Measurements from ENCODE around the gene CXorf49B.
"Not testable (repeated sequence)": the region's sequence is repeated elsewhere in the genome, so short reads cannot be mapped to it uniquely, and the experiment has no call there.

Gene CXorf49B

DNA sequence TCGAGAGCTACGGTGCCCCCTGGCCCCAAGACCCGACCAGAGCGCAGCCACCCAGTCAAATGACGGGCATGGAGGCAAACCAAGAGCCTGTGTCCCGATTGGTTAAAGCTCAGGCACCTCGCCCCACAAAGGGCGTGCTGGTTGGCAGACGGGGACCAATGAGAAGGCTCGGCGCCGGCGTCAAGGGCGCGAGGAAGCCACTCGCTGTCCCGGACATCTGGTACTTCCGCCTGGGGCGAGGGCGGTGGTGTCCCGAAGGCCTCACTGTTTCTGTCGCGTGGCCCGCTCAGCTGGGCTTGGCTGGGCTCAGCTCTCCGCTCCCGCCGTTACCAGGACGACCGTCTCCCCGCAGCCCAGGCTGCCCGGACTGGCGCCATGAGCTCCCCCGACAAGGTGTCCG lies at the start of gene CXorf49B:
Gene CXorf49B (plus strand): TSS at position 301 of the 400 bp plus-strand sequence. CDS start 75 bp downstream, at position 376.
- not testable (repeated sequence) for H3K4me3 ChIP-seq (ENCODE audit: low read depth, low read length)

DNA sequence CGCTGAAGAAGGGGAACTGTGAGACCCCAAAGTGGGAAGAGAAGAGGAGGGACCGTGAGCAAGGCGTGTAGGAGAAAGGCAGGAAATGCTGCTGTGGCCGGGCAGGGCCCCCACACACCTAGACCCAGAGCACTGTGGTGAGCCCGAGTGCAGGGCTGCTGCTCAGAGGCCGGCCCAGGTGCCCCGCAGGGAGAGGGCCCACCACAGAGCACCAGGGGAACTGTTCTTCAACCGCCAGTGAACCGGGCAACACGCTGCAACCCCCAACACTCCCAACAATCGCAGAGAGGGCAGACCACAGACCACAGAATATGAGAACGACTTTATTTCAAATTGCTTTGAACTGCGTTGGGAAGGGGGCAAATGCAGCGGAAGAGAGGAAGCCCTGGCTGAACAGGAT lies 49.1 kb upstream of the CXorf49B start:
- H3K4me3 ChIP-seq (ENCODE audit: low read depth, low read length): not testable (repeated sequence)

DNA sequence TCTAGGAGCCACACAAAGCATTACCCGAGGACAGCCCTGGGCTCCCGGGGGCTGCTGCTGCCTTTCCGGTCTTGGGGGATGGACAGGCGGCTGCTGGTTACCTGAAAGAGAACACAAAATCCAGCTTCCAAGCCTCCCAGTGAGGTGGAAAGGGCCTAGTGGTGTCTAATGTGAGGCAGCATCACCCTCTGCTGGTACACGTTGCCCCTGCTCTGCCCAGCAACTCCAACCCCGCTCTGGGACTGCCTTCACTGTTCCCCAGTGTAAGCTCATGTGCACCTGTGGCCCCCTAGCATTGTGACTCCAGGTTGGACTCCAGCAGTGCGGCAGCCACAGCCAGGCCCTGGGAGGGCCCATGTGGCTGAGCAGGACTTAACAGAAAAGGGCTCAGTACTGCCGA lies 47.6 kb upstream of the CXorf49B start:
- H3K4me3 ChIP-seq (ENCODE audit: low read depth, low read length): not testable (repeated sequence)

DNA sequence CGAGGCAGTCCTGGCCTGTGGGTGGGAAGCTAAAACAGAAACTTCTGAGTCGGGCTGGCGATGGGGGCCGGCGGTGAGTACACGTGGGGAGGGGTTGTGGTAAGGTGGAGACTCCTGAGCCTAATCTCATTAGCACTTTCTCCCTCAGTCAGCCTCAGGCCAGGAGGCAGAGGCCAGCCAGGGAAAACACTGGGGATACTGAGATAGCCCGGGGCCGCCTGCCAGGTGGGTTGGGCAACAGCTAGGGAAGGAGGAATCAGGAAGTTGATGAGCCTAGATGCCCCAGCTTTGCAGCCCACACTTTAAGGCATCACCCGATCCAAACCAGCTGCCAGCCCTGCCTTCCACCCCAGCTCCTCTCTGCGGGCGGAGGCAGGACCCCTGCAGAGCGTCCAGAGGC lies 46.8 kb upstream of the CXorf49B start:
- H3K4me3 ChIP-seq (ENCODE audit: low read depth, low read length): not testable (repeated sequence)

DNA sequence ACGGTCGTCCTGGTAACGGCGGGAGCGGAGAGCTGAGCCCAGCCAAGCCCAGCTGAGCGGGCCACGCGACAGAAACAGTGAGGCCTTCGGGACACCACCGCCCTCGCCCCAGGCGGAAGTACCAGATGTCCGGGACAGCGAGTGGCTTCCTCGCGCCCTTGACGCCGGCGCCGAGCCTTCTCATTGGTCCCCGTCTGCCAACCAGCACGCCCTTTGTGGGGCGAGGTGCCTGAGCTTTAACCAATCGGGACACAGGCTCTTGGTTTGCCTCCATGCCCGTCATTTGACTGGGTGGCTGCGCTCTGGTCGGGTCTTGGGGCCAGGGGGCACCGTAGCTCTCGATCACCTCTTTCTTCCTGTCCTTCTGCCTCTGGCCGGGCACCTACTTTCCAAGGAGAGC lies 45.0 kb upstream of the CXorf49B start, which contains the start of gene CXorf49:
Gene CXorf49 (minus strand): TSS at position 101 of the 400 bp plus-strand sequence. CDS start 134 bp downstream, outside the sequence.
- not testable (repeated sequence) for H3K4me3 ChIP-seq (ENCODE audit: low read depth, low read length)

DNA sequence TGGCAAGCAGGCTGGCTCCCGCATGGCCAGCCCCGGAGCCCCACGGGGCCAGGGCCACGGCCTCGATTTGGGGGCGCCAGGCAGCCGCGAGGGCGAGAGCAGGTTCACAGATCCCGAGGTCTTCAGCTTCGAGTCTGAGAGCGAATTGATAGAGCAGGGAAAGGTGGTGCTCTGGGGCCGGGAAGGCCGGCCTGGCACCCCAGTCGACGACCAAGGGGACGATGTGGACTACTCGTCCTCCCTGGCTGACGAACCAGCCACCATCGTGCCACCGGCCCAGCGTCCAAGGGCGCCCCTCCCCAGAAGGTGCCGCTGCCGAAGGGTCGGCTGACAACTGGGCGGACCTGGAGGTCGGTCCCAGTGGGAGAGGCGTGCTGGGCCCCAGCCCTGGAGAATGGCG lies 44.0 kb upstream of the CXorf49B start:
- not testable (repeated sequence) for H3K4me3 ChIP-seq (ENCODE audit: low read depth, low read length)

DNA sequence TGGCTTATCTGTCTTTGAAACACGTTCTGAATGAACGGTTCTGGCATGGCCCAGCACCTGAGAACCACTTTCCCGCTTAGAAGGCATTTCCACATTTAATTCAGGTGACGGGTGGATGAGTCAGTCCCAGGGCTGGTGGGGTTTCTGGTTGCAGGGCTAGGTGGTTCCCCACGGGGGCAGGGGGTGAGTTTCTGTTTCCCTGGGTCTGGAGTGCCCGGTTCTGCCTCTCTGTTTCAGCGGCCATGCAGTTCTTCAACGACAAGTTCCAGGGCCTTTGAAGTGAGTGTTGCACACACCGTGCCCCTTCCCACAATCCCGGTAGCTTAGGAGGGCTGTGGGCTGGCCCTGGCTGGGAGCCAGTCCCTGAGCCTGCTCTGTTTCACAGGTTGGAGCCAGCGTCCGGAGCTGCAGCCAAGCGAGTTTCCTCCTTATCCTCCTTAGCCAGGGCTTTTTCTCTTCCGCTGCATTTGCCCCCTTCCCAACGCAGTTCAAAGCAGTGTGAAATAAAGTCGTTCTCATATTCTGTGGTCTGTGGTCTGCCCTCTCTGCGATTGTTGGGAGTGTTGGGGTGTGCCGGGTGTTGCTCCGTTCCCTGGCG lies 42.8 kb upstream of the CXorf49B start:
- H3K4me3 ChIP-seq (ENCODE audit: low read depth, low read length): not testable (repeated sequence)

DNA sequence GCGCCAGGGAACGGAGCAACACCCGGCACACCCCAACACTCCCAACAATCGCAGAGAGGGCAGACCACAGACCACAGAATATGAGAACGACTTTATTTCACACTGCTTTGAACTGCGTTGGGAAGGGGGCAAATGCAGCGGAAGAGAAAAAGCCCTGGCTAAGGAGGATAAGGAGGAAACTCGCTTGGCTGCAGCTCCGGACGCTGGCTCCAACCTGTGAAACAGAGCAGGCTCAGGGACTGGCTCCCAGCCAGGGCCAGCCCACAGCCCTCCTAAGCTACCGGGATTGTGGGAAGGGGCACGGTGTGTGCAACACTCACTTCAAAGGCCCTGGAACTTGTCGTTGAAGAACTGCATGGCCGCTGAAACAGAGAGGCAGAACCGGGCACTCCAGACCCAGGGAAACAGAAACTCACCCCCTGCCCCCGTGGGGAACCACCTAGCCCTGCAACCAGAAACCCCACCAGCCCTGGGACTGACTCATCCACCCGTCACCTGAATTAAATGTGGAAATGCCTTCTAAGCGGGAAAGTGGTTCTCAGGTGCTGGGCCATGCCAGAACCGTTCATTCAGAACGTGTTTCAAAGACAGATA lies 2.4 kb upstream of the CXorf49B start:
- not testable (repeated sequence) for H3K4me3 ChIP-seq (ENCODE audit: low read depth, low read length)

DNA sequence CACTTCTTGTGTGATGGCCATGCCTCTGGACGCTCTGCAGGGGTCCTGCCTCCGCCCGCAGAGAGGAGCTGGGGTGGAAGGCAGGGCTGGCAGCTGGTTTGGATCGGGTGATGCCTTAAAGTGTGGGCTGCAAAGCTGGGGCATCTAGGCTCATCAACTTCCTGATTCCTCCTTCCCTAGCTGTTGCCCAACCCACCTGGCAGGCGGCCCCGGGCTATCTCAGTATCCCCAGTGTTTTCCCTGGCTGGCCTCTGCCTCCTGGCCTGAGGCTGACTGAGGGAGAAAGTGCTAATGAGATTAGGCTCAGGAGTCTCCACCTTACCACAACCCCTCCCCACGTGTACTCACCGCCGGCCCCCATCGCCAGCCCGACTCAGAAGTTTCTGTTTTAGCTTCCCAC lies 1.7 kb downstream of the CXorf49B start:
- not testable (repeated sequence) for H3K4me3 ChIP-seq (ENCODE audit: low read depth, low read length)

DNA sequence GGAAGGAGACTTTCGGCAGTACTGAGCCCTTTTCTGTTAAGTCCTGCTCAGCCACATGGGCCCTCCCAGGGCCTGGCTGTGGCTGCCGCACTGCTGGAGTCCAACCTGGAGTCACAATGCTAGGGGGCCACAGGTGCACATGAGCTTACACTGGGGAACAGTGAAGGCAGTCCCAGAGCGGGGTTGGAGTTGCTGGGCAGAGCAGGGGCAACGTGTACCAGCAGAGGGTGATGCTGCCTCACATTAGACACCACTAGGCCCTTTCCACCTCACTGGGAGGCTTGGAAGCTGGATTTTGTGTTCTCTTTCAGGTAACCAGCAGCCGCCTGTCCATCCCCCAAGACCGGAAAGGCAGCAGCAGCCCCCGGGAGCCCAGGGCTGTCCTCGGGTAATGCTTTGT lies 2.5 kb downstream of the CXorf49B start:
- not testable (repeated sequence) for H3K4me3 ChIP-seq (ENCODE audit: low read depth, low read length)

DNA sequence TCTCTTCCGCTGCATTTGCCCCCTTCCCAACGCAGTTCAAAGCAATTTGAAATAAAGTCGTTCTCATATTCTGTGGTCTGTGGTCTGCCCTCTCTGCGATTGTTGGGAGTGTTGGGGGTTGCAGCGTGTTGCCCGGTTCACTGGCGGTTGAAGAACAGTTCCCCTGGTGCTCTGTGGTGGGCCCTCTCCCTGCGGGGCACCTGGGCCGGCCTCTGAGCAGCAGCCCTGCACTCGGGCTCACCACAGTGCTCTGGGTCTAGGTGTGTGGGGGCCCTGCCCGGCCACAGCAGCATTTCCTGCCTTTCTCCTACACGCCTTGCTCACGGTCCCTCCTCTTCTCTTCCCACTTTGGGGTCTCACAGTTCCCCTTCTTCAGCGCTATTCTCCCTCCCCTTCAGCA lies 4.0 kb downstream of the CXorf49B start:
- not testable (repeated sequence) for H3K4me3 ChIP-seq (ENCODE audit: low read depth, low read length)

DNA sequence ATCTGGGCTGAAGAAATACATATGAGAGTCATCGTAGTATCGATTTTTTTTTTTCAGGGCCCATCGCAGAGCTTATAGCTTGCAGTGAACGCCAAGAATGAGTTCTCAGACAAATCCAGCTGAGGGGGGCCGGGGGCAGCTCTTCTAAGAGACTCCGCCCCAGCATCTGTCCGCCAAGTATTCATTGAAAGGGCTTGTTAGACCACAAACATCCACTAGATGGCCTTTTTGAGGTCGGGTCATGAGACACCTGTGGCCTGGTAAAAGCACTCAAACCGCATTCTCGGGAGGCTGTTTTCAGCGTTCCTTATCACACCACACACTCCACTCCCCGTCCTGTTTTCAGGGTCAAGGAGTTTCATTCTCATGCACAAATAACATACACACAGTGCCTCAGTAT lies 15.2 kb downstream of the CXorf49B start:
- not testable (repeated sequence) for H3K4me3 ChIP-seq (ENCODE audit: low read depth, low read length)

DNA sequence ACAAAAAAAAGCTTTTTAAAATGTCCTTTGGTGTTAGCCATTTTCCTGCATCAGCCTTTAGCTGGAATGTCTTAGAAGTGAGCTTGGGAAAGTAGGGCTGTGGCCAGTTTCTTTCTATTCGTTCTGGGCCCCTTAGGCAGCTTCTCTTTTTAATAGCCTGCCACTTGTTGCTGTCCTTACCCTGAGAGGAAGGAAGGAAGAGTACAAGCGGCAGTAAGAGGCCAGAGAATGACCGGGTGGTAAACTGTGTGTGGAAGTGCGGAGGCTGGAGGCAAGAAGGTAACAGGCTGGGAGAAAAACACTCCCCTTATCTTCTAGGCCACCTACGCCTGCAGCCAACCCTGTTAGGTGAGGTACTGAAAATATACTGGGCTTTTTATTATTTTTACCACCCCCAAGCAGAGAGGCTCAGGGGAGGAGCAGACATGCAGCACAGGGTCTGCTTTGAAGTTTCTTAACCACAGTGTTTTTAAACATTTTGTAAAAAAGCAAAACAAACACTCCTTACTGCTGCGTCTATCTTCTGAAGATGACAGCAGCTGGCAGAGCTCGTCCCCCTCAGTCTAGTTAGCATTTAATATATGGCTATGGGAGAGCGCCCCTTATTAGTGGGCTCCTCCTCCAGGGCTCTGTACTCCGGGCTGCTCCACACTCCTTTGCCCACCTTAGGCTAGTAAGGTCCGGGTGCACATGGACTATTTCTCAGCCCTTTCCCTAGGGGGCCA lies 19.2 kb downstream of the CXorf49B start:
- not testable (repeated sequence) for H3K4me3 ChIP-seq (ENCODE audit: low read depth, low read length)

DNA sequence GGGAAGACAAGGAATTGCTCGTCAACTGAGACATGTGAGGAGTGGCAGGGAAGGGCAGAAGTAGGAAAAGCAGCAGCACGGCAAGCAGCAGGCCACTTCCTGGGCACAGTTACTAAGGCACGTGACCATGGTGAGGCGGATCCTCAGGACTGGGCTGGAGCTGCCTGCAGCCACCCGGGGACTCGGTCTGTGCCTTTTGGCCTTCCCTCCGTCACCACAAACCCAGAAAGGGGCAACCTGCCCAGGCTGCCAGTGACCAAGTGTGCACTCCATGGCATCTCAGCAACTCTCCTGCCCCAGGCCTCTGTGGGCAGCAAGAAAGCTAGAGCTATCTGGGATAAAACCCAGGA lies 19.8 kb downstream of the CXorf49B start:
- H3K4me3 ChIP-seq (ENCODE audit: low read depth, low read length): not testable (repeated sequence)

DNA sequence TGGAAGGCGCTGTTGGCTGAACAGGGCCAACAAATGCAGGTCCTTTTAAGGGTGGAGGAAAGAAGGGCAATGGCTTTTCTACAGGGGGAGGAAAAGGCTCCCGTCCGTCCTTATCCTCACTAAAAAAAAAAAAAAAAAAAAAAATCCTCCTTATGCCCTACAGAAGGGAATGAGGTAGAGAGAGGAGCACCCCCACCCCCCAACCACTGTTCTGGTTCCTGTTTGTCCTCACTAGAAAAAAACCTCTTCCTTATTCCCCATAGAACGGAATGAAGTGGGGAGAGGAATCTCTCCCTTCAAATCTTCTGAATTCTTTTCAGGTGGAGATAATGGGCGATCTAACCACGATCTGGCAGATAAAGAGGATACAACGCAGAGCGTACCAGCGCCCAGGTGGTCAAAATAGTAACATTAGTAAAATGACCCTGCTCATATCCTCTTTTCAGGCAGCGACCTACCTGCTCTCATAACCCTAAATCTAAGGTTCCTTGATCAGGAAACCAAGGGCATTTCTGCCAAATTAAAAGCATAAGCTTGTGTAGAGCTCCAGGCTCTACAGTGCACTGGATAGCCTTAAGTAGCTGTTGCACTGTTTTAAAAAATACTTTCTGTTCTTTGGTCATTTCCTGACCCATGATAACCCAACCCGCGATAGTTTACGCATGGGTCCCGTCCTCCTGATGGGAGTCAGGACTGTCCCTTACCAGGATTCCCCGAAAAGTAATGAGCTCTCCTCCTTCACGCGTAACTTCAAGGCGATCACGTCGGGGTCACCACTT lies 20.6 kb downstream of the CXorf49B start:
- not testable (repeated sequence) for H3K4me3 ChIP-seq (ENCODE audit: low read depth, low read length)

DNA sequence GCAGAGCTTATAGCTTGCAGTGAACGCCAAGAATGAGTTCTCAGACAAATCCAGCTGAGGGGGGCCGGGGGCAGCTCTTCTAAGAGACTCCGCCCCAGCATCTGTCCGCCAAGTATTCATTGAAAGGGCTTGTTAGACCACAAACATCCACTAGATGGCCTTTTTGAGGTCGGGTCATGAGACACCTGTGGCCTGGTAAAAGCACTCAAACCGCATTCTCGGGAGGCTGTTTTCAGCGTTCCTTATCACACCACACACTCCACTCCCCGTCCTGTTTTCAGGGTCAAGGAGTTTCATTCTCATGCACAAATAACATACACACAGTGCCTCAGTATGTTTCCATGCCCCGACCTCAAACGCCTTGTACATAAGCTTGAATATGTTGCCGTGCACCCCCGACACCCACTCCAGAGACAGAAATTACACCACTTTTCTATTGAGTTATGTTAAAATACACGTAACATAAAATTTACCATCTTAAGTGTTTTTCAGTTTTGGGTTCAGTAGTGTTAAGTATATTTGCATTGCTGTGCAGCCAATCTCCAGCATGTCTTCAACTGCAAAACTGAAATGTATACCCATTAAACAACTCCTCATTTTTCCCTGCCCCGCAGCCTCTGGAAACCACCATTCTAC lies 21.3 kb downstream of the CXorf49B start:
- H3K4me3 ChIP-seq (ENCODE audit: low read depth, low read length): not testable (repeated sequence)

DNA sequence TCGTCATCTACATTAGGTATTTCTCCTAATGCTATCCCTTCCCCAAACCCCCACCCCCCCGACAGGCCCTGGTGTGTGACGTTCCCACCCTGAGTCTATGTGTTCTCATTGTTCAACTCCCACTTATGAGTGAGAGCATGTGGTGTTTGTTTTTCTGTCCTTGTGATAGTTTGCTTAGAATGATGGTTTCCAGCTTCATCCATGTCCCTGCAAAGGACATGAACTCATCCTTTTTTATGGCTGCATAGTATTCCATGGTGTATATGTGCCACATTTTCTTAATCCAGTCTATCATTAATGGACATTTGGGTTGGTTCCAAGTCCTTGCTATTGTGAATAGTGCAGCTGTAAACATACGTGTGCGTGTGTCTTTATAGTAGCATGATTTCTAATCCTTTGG lies 43.3 kb downstream of the CXorf49B start:
- H3K4me3 ChIP-seq (ENCODE audit: low read depth, low read length): not testable (repeated sequence)

Measured in GM12875 (cell line).